MCF 10A (cell line): ENCODE results near the gene RRP1. TPM values are rescaled to one million over a fixed set of nuclear protein-coding genes. Genes with fewer than 3 reads are reported as not detected.
A peak's percentile ranks its signal among the peaks of the same experiment; 100 is the strongest.

Experiments used
- BruUV-seq: library from RNA; stranded (reverse); fragments of 400-500 nt; replicated peaks from 2 replicates; lab custom pipeline; 2021; lab: Mats Ljungman, UMichigan
- CTCF ChIA-PET: fragments of 300-600 bp; sonication (Branson Sonifier 250); formaldehyde crosslinking; extraction: SDS; loops from one replicate; lab custom pipeline; 2021; ENCODE audit warnings: antibody characterized with exemption, inconsistent platforms; lab: Yijun Ruan, JAX
- POLR2A ChIA-PET: fragments of 300-600, 350-650 bp; sonication (Branson Sonifier 250); formaldehyde crosslinking; extraction: SDS; loops from one replicate; lab custom pipeline; 2020; ENCODE audit warnings: antibody characterized with exemption, inconsistent platforms; lab: Yijun Ruan, JAX
- DNase-seq: peaks from one replicate; pipeline ENCODE4 v3.0.0-alpha.2; 2018; ENCODE audit not compliant: unreplicated experiment
- H3K27ac Mint-ChIP-seq: one replicate; pipeline ENCODE4 v1.8.0; 2022; ENCODE audit warnings: mild to moderate bottlenecking, low read depth, mixed read lengths; ENCODE audit not compliant: unreplicated experiment
- H3K27me3 Mint-ChIP-seq: one replicate; pipeline ENCODE4 v1.8.0; 2022; ENCODE audit warnings: mixed read lengths; ENCODE audit not compliant: insufficient read depth, unreplicated experiment
- H3K36me3 Mint-ChIP-seq: one replicate; pipeline ENCODE4 v1.8.0; 2022; ENCODE audit warnings: mild to moderate bottlenecking, moderate library complexity, mixed read lengths; ENCODE audit not compliant: insufficient read depth, unreplicated experiment
- H3K4me1 Mint-ChIP-seq: one replicate; pipeline ENCODE4 v1.8.0; 2022; ENCODE audit warnings: mixed read lengths; ENCODE audit not compliant: insufficient read depth, unreplicated experiment
- H3K4me3 Mint-ChIP-seq: one replicate; pipeline ENCODE4 v1.8.0; 2022; ENCODE audit warnings: mild to moderate bottlenecking, moderate library complexity, mixed read lengths; ENCODE audit not compliant: unreplicated experiment
- H3K9me3 Mint-ChIP-seq: one replicate; pipeline ENCODE4 v1.8.0; 2022; ENCODE audit warnings: mixed read lengths; ENCODE audit not compliant: unreplicated experiment
- intact Hi-C: fragments of 100-400 bp; cut with micrococcal nuclease; formaldehyde crosslinking; loops from 2 replicates; pipeline ENCODE4 v1.14.1; 2022
- total RNA-seq: library from RNA; stranded (reverse); gene quantifications from 2 replicates; pipeline ENCODE4 v1.2.3, GENCODE V29; 2022
- TF ChIP-seq, protein P1 (sequence below): fragments of 200-600 bp; IDR thresholded peaks from one replicate; pipeline ENCODE4 v1.8.0; 2022; ENCODE audit warnings: antibody characterized with exemption, mild to moderate bottlenecking; ENCODE audit not compliant: unreplicated experiment

RRP1 gene
- total RNA-seq, 1 experiment from 2014 or later: 56.0 TPM

- intact Hi-C loops: no loop called here
- H3K27ac Mint-ChIP-seq: no peak overlapping the region
Measured at GRCh38 chr21:43778469-43779335, 10.7 kb upstream of the RRP1 start.

DNA sequence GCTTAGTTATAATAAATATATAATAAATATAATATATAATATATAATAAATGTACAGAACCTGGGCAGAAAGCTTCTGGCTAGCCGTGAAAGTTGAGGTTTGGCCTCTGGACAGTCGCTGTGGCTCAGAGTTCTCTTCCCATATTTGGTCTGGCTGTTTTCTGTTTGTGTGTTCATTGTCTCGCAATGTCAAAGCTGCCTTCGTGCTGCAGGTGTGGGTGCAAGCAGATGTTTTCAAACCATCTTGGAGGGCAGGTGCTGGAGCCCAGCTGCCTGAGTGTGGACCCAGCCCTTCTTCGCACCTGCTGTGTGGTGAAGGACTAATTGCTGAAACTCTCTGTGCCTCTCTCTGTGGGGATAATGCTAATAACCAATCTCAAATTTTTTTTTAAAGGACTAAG is 9.7 kb upstream of the RRP1 start:
- TF ChIP-seq, protein P1, sequence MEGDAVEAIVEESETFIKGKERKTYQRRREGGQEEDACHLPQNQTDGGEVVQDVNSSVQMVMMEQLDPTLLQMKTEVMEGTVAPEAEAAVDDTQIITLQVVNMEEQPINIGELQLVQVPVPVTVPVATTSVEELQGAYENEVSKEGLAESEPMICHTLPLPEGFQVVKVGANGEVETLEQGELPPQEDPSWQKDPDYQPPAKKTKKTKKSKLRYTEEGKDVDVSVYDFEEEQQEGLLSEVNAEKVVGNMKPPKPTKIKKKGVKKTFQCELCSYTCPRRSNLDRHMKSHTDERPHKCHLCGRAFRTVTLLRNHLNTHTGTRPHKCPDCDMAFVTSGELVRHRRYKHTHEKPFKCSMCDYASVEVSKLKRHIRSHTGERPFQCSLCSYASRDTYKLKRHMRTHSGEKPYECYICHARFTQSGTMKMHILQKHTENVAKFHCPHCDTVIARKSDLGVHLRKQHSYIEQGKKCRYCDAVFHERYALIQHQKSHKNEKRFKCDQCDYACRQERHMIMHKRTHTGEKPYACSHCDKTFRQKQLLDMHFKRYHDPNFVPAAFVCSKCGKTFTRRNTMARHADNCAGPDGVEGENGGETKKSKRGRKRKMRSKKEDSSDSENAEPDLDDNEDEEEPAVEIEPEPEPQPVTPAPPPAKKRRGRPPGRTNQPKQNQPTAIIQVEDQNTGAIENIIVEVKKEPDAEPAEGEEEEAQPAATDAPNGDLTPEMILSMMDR: no peak
- intact Hi-C loops: no loop called here
- no peaks in the 10 kb centered on the region for H3K27me3 Mint-ChIP-seq
- peaks cover 10% of the 10 kb centered on the region for H3K36me3 Mint-ChIP-seq
- H3K4me1 Mint-ChIP-seq: peaks cover 20% of the 10 kb centered on the region
- POLR2A ChIA-PET: interaction anchor here (0.7 to 1.2 kb wide), 7 partner anchors 8 to 518 kb away, joined by 3 to 7 read pairs (median 5); no protein-coding TSS in a partner anchor
- no peak overlapping the region for H3K27ac Mint-ChIP-seq
- no peak overlapping the region for H3K4me3 Mint-ChIP-seq
- H3K9me3 Mint-ChIP-seq: no peaks in the 10 kb centered on the region
- CTCF ChIA-PET: no interaction called here
- no TSS peak for BruUV-seq
- DNase-seq: no peak

More at GRCh38 chr21:43778469-43779335, 10.7 kb upstream of the RRP1 start:
- CTCF ChIA-PET: no interaction called here
- Mint-ChIP-seq H3K27me3 (no peaks in the 10 kb centered on the region), H3K4me1 (peaks cover 17% of the 10 kb centered on the region), H3K36me3 (peaks cover 20% of the 10 kb centered on the region), H3K9me3 (no peaks in the 10 kb centered on the region), H3K4me3 (no peak overlapping the region)
- no peak for DNase-seq
- TF ChIP-seq, protein P1: no peak
- POLR2A ChIA-PET: interaction anchor here (1.0 to 1.2 kb wide), 3 partner anchors 50 to 233 kb away, joined by 3 to 5 read pairs (median 3); partner anchors contain the start of gene TRAPPC10
- BruUV-seq: no TSS peak

GRCh38 chr21:43781846-43782245 is 7.5 kb upstream of the RRP1 start:
- ChIA-PET CTCF (interaction anchor here (0.7 kb wide), 1 partner anchor 22 kb away, joined by 3 read pairs; no protein-coding TSS in a partner anchor), POLR2A (interaction anchor here (1.0 to 1.9 kb wide), 3 partner anchors 11 to 24 kb away, joined by 3 to 5 read pairs (median 4); no protein-coding TSS in a partner anchor)
- TF ChIP-seq, protein P1: no peak
- Mint-ChIP-seq H3K4me1 (peaks cover 24% of the 10 kb centered on the region), H3K9me3 (no peaks in the 10 kb centered on the region), H3K27me3 (no peaks in the 10 kb centered on the region), H3K27ac (no peak overlapping the region), H3K36me3 (no peaks in the 10 kb centered on the region), H3K4me3 (no peak overlapping the region)
- DNase-seq: no peak
- BruUV-seq: no TSS peak
- intact Hi-C loops: no loop called here

DNA sequence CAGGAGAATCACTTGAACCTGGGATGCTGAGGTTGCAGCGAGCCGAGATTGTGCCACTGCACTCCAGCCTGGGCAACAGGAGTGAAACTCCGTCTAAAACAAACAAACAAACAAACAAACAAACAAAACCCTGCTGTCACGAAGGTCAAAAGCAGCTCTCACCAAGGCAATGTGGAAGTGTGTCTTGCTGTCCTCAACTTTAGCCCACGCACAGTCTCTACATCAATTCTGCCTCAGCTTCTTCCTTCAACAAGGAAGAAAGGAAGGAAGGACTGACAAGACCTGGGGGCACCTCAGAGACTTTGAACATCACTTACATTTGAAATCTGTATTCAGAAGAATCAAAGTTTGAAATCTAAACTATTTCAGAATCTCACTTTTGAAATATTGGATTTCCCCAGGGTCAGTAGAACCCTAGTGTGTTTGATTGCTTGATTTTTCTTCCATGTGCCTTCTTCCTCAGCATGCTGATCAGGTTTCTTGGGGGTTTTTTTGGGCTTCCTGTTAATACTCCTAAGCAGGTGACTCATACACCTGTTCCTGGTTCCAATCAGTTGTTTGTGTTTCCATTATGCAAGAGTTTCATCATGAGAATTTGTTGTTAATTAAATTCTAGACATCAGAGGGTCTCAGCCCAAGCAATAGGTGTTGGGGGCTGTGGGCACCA is 6.8 kb upstream of the RRP1 start:
- CTCF ChIA-PET: no interaction called here

More for the DNA sequence above, 6.8 kb upstream of the RRP1 start:
- H3K9me3 Mint-ChIP-seq: no peaks in the 10 kb centered on the region
- no peaks in the 10 kb centered on the region for H3K36me3 Mint-ChIP-seq
- POLR2A ChIA-PET: interaction anchor here (0.6 to 1.9 kb wide), 9 partner anchors 10 to 241 kb away, joined by 3 to 6 read pairs (median 4); partner anchors contain the start of gene PDXK
- H3K27ac Mint-ChIP-seq: no peak overlapping the region
- no TSS peak for BruUV-seq
- no peaks in the 10 kb centered on the region for H3K27me3 Mint-ChIP-seq
- TF ChIP-seq, protein P1: no peak
- DNase-seq: peak; percentile 84
- peaks cover 24% of the 10 kb centered on the region for H3K4me1 Mint-ChIP-seq
- no peak overlapping the region for H3K4me3 Mint-ChIP-seq
- intact Hi-C loops: no loop called here
